RWPE1 (cell line): ENCODE results near the gene NOB1.
A peak's percentile ranks its signal among the peaks of the same experiment; 100 is the strongest.

Experiments used
- CTCF ChIA-PET: fragments of 350-600 bp; sonication (Branson Sonifier 250); formaldehyde crosslinking; extraction: SDS; loops from one replicate; lab custom pipeline; 2021; lab: Yijun Ruan, JAX
- POLR2A ChIA-PET: fragments of 400-600 bp; formaldehyde crosslinking; extraction: SDS; loops from one replicate; lab custom pipeline; 2020; ENCODE audit warnings: antibody characterized with exemption; ENCODE audit not compliant: low non-redundant PET; lab: Yijun Ruan, JAX
- DNase-seq: peaks from one replicate; pipeline ENCODE4 v3.0.0; 2012; ENCODE audit warnings: low spot score
- H3K27ac ChIP-seq: fragments of 450-650 bp; 2 replicates; pipeline ENCODE4 v1.5.1; 2017
- TF ChIP-seq, protein P1 (sequence below): fragments of 450-650 bp; conservative IDR thresholded peaks from 2 replicates; pipeline ENCODE4 v1.5.1; 2017; ENCODE audit warnings: low read depth, mild to moderate bottlenecking

NOB1 gene

GRCh38 chr16:69724414-69724873, 30.3 kb downstream of the NOB1 start:
- POLR2A ChIA-PET, result interaction anchor here (0.6 to 0.7 kb wide), 2 partner anchors 8 to 18 kb away, joined by 3 read pairs; no protein-coding TSS in a partner anchor
- no peak for DNase-seq
- H3K27ac ChIP-seq, result peak overlapping the region; percentile 98
- CTCF ChIA-PET, result interaction anchor here (0.6 to 1.4 kb wide), 2 partner anchors 30 to 33 kb away, joined by 4 to 7 read pairs; partner anchors contain the start of gene NOB1
- TF ChIP-seq, protein P1, sequence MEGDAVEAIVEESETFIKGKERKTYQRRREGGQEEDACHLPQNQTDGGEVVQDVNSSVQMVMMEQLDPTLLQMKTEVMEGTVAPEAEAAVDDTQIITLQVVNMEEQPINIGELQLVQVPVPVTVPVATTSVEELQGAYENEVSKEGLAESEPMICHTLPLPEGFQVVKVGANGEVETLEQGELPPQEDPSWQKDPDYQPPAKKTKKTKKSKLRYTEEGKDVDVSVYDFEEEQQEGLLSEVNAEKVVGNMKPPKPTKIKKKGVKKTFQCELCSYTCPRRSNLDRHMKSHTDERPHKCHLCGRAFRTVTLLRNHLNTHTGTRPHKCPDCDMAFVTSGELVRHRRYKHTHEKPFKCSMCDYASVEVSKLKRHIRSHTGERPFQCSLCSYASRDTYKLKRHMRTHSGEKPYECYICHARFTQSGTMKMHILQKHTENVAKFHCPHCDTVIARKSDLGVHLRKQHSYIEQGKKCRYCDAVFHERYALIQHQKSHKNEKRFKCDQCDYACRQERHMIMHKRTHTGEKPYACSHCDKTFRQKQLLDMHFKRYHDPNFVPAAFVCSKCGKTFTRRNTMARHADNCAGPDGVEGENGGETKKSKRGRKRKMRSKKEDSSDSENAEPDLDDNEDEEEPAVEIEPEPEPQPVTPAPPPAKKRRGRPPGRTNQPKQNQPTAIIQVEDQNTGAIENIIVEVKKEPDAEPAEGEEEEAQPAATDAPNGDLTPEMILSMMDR, result no peak

DNA sequence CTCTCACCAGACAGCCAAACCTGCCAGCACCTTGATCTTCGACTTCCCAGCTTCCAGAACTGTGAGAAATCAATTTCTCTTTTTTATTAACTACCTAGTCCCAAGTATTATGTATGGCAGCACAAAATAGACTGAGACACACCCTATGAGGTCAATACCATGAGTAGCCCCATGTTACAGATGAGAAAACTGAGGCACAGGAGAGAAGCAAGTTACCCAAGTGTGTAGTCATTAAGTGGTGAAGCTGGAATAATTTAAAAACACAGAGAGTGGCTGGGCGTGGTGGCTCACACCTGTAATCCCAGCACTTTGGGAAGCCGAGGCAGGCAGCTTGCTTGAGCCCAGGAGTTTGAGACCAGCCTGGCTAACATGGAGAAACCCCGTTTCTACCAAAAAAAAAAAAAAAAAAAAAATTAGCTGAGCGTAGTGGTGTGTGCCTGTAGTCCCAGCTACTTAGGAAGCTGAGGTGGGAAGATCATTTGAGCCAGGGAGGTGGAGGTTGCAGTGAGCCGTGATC, 33.2 kb downstream of the NOB1 start:
- CTCF ChIA-PET, result interaction anchor here (0.9 kb wide), 1 partner anchor 33 kb away, joined by 4 read pairs; the partner anchor contains the start of gene NOB1
- POLR2A ChIA-PET, result no interaction called here
- TF ChIP-seq, protein P1, result no peak
- DNase-seq, result no peak
- H3K27ac ChIP-seq, result peak overlapping the region; percentile 98

GRCh38 chr16:69720822-69721430, 33.8 kb downstream of the NOB1 start:
- POLR2A ChIA-PET, result no interaction called here
- no peak for DNase-seq
- peak overlapping the region; percentile 31; the same call in 1 of the 2 replicates for H3K27ac ChIP-seq
- CTCF ChIA-PET, result interaction anchor here (0.6 kb wide), 2 partner anchors 49 to 185 kb away, joined by 6 to 7 read pairs; no protein-coding TSS in a partner anchor
- TF ChIP-seq, protein P1, result no peak

GRCh38 chr16:69718111-69718764, 36.5 kb downstream of the NOB1 start:
- ChIA-PET POLR2A (no interaction called here), CTCF (interaction anchor here (0.6 kb wide), 1 partner anchor 300 kb away, joined by 5 read pairs; no protein-coding TSS in a partner anchor)
- no peak overlapping the region for H3K27ac ChIP-seq
- no peak for DNase-seq
- TF ChIP-seq, protein P1, result no peak

DNA sequence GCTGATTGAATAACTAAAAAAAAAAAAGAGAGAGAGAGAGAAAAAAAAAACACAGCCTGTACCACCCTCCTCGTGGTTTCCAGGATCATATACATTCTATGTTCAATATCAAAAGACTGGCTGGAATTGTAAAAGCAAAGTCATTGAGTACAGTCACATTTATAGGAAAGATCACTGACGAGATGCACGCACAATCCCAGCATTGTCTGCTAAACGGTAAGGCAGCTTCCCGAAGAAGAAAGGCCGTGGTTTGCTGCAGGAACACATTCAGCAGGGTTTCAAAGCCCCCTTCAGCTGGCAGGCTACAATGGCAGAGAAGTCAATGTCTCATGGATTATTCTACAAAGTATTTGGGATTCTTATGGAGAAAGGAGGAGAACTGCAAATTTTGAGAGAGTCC, 37.7 kb downstream of the NOB1 start:
- TF ChIP-seq, protein P1, result no peak
- H3K27ac ChIP-seq, result no peak overlapping the region
- ChIA-PET CTCF (interaction anchor here (0.7 to 0.8 kb wide), 3 partner anchors 12 to 219 kb away, joined by 3 to 4 read pairs (median 3); partner anchors contain the start of gene NOB1), POLR2A (no interaction called here)
- no peak for DNase-seq

DNA sequence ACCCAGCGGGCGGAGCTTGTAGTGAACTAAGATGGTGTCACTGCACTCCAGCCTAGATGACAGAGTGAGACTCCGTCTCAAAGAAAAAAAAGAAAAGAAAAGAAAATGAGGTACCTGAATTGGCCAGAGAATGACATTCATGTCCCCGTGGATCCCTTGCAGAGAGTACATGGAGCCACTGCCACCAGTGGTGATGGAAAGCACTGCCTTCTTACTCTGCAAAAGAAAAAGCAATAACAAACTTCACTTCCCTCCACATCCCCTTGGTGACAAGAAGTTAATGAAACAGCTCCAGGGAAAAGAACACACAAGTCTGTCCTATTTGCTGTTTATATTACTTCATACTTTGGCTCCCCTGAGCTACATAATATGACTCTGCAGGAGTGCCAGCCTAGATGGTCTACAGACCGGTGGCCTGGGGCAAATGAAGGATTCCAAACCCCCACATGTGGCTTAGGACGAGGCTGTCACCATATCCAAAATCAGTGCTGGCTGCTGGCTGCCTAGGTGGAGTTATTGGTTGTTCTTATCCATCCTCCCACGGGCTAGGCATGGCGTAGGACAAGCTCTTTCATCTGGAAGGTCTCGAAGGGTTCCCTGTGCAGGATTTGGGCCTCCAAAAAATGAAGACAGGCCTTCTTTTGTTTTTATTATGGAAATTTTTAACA, 41.7 kb downstream of the NOB1 start:
- H3K27ac ChIP-seq, result peak overlapping the region; percentile 86
- TF ChIP-seq, protein P1, result no peak
- CTCF ChIA-PET, result no interaction called here
- POLR2A ChIA-PET, result no interaction called here
- DNase-seq, result no peak
